ENCODE data around the gene GPRIN3. TPM values are rescaled to one million over a fixed set of nuclear protein-coding genes. Genes with fewer than 3 reads are reported as not detected.

Gene GPRIN3
- total RNA-seq, 2 donors from 2014 or later = 2.1 to 2.3 TPM

DNA sequence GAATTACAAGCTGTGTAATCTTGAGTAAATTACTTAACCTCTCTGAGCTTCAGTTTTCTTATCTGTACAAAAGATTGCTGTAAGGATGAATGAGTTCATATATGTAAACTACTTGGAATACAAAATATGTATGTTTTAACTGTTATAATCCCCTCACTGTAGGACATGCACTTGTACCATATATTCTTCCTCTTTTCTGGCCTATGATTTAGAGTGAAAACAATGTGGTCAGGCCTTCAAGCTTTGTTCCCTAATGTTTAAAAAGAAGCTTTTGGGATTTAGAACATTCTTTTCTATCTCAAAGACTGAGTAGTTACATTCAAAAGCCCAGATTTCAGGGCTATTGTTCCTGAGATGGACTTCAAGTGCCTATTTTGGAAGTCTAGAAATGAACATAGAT is 26.7 kb upstream of the GPRIN3 start:
- TF ChIP-seq CTCF (conservative IDR thresholded peaks at IDR 0.05) = no peak
- no peak overlapping the region for H3K9ac ChIP-seq (ENCODE audit: extremely low read depth, low read length, poor library complexity, severe bottlenecking)
- no peaks in the 10 kb centered on the region for H3K9me3 ChIP-seq (ENCODE audit: control insufficient read depth, low read length)
- H3K4me3 Mint-ChIP-seq = no peak overlapping the region
- no peak overlapping the region for H3K27ac Mint-ChIP-seq
- no peaks in the 10 kb centered on the region for H3K9me3 Mint-ChIP-seq
- H3K4me1 ChIP-seq (ENCODE audit: control insufficient read depth, insufficient read depth, low read length) = peaks cover 9% of the 10 kb centered on the region
- H3K36me3 Mint-ChIP-seq (ENCODE audit: low read depth) = no peaks in the 10 kb centered on the region
- H3K27me3 Mint-ChIP-seq (ENCODE audit: insufficient read depth) = no peaks in the 10 kb centered on the region
- no peak overlapping the region for H3K27ac ChIP-seq (ENCODE audit: low read depth, low read length)
- DNase-seq = no peak
- no peaks in the 10 kb centered on the region for H3K27me3 ChIP-seq (ENCODE audit: control insufficient read depth, insufficient read depth, low read length, poor library complexity, severe bottlenecking)
- peaks cover 6% of the 10 kb centered on the region for H3K4me1 Mint-ChIP-seq
- no peaks in the 10 kb centered on the region for H3K36me3 ChIP-seq (ENCODE audit: control insufficient read depth, insufficient read depth, low read length)
- no peak overlapping the region for H3K4me3 ChIP-seq (ENCODE audit: low read length)

- Histone ChIP-seq H3K27ac (ENCODE audit: low read depth, low read length) (no peak overlapping the region), H3K4me1 (ENCODE audit: control insufficient read depth, insufficient read depth, low read length) (peaks cover 9% of the 10 kb centered on the region), H3K36me3 (ENCODE audit: control insufficient read depth, insufficient read depth, low read length) (no peaks in the 10 kb centered on the region), H3K27me3 (ENCODE audit: control insufficient read depth, insufficient read depth, low read length, poor library complexity, severe bottlenecking) (no peaks in the 10 kb centered on the region), H3K4me3 (ENCODE audit: low read length) (no peak overlapping the region), H3K9ac (ENCODE audit: extremely low read depth, low read length, poor library complexity, severe bottlenecking) (no peak overlapping the region), H3K9me3 (ENCODE audit: control insufficient read depth, low read length) (no peaks in the 10 kb centered on the region)
- Mint-ChIP-seq H3K36me3 (ENCODE audit: low read depth) (no peaks in the 10 kb centered on the region), H3K27me3 (ENCODE audit: insufficient read depth) (no peaks in the 10 kb centered on the region), H3K27ac (no peak overlapping the region), H3K9me3 (no peaks in the 10 kb centered on the region), H3K4me3 (no peak overlapping the region), H3K4me1 (peaks cover 6% of the 10 kb centered on the region)
- 89 to 97% methylated on average over 5 of the region's 5 CpGs for WGBS, 2 experiments (ENCODE audit: insufficient coverage in 1 of 2, insufficient read length in 1 of 2)
- DNase-seq = no peak
- TF ChIP-seq CTCF (conservative IDR thresholded peaks at IDR 0.05) = no peak
These were observed 24.3 kb upstream of the GPRIN3 start for GRCh38 chr4:89331686-89332544.

- Histone ChIP-seq H3K9me3 (ENCODE audit: control insufficient read depth, low read length) (no peaks in the 10 kb centered on the region), H3K4me3 (ENCODE audit: low read length) (no peak overlapping the region), H3K4me1 (ENCODE audit: control insufficient read depth, insufficient read depth, low read length) (peaks cover 9% of the 10 kb centered on the region), H3K9ac (ENCODE audit: extremely low read depth, low read length, poor library complexity, severe bottlenecking) (no peak overlapping the region), H3K36me3 (ENCODE audit: control insufficient read depth, insufficient read depth, low read length) (no peaks in the 10 kb centered on the region), H3K27me3 (ENCODE audit: control insufficient read depth, insufficient read depth, low read length, poor library complexity, severe bottlenecking) (no peaks in the 10 kb centered on the region), H3K27ac (ENCODE audit: low read depth, low read length) (no peak overlapping the region)
- TF ChIP-seq CTCF (conservative IDR thresholded peaks at IDR 0.05) = no peak
- Mint-ChIP-seq H3K9me3 (no peaks in the 10 kb centered on the region), H3K4me1 (peaks cover 6% of the 10 kb centered on the region), H3K36me3 (ENCODE audit: low read depth) (no peaks in the 10 kb centered on the region), H3K27ac (no peak overlapping the region), H3K27me3 (ENCODE audit: insufficient read depth) (no peaks in the 10 kb centered on the region), H3K4me3 (no peak overlapping the region)
- DNase-seq = no peak
- 96 to 100% methylated on average over 1 to 2 of the region's 2 CpGs for WGBS, 2 experiments (ENCODE audit: insufficient coverage in 1 of 2, insufficient read length in 1 of 2)
These were observed 23.6 kb upstream of the GPRIN3 start for GRCh38 chr4:89331197-89331596.
